ENCODE measurements around the gene AFF3.
"Not testable (repeated sequence)": the region's sequence is repeated elsewhere in the genome, so short reads cannot be mapped to it uniquely, and the experiment has no call there.

Gene AFF3

DNA sequence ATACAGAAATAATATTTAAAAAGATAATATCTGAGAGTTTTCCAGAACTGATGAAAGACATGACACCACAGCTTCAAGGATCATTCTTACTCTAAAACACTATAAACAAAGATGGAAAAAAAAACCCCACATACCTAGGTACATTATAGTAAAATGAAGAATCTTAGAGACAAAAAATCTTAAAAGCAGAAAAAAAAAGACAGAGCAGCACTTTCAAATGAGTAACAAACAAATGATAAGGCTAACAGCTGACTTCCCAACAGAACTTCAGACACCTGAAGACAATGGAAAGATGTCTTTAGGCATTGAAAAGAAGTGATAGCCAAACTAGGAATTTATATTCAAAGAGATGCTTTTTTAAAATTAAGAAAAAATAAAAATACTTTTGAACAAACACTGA, 21.2 kb upstream of the AFF3 start:
- H3K79me2 ChIP-seq (ENCODE audit: low read length) = no peaks in the 10 kb centered on the region
- H3K27me3 ChIP-seq (replicated peaks; ENCODE audit: insufficient read depth, low read length) = no peaks in the 10 kb centered on the region
- H3K4me1 ChIP-seq (ENCODE audit: low read length) = no peaks in the 10 kb centered on the region
- no peak overlapping the region for H2AFZ ChIP-seq (ENCODE audit: low read length)
- H3K9ac ChIP-seq (ENCODE audit: low read length) = no peak overlapping the region
- H3K9me3 ChIP-seq (replicated peaks; ENCODE audit: insufficient read depth, low read length) = no peaks in the 10 kb centered on the region
- no peaks in the 10 kb centered on the region for H3F3A ChIP-seq (ENCODE audit: insufficient read depth, low read length)
- H3K4me3 ChIP-seq (ENCODE audit: low read length) = no peak overlapping the region
- H3K4me2 ChIP-seq (ENCODE audit: low read depth, low read length) = no peak overlapping the region
- H3K9me2 ChIP-seq (replicated peaks; ENCODE audit: insufficient read depth, low read length) = no peaks in the 10 kb centered on the region
- DNase-seq = no peak
- TF ChIP-seq EZH2phosphoT487 (IDR thresholded peaks at IDR 0.05; ENCODE audit: low read length) = no peak
- TF ChIP-seq, protein P1, sequence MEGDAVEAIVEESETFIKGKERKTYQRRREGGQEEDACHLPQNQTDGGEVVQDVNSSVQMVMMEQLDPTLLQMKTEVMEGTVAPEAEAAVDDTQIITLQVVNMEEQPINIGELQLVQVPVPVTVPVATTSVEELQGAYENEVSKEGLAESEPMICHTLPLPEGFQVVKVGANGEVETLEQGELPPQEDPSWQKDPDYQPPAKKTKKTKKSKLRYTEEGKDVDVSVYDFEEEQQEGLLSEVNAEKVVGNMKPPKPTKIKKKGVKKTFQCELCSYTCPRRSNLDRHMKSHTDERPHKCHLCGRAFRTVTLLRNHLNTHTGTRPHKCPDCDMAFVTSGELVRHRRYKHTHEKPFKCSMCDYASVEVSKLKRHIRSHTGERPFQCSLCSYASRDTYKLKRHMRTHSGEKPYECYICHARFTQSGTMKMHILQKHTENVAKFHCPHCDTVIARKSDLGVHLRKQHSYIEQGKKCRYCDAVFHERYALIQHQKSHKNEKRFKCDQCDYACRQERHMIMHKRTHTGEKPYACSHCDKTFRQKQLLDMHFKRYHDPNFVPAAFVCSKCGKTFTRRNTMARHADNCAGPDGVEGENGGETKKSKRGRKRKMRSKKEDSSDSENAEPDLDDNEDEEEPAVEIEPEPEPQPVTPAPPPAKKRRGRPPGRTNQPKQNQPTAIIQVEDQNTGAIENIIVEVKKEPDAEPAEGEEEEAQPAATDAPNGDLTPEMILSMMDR (IDR thresholded peaks at IDR 0.05; ENCODE audit: low read length) = no peak
- TF ChIP-seq EZH2 (optimal IDR thresholded peaks at IDR 0.05; ENCODE audit: low read depth, low read length) = no peak
- H4K20me1 ChIP-seq (ENCODE audit: insufficient read depth, low read length) = no peaks in the 10 kb centered on the region
- H3K27ac ChIP-seq (ENCODE audit: low read length) = no peak overlapping the region
- no peaks in the 10 kb centered on the region for H3K36me3 ChIP-seq (replicated peaks; ENCODE audit: insufficient read depth, low read length)

DNA sequence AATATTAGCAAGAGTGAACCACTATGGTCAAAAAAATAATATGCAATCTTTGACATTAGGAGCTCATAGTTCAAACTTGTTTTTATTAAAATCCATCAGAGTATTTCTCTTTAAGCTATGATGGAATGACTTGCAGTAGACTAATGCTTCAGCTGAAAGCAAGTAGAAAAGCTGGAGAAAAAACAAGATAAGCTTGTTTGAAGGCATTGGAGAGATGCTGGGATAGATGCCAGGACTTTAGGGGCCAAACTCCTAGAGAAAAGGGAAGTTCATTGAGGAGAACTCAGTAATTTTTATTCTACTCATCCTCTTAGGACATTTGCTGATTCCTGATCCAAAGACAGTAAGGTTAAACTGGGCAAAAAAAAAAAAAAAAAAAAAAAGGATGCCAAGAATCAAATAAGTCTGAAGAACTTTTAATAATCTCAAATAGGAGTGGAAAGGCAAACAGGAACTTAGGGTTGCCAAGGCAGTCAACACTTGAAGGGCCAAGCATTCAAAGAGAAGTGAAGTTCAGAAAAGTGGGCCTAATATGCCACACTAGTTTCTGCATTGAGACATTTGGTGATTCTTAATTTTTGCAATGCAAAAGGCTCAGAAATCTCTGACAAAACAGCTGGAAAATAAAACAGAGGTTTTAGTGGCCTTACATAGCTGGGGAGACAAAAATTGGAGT, 19.7 kb upstream of the AFF3 start:
- no peaks in the 10 kb centered on the region for H3K9me3 ChIP-seq (replicated peaks; ENCODE audit: insufficient read depth, low read length)
- no peaks in the 10 kb centered on the region for H4K20me1 ChIP-seq (ENCODE audit: insufficient read depth, low read length)
- H3K79me2 ChIP-seq (ENCODE audit: low read length) = no peaks in the 10 kb centered on the region
- DNase-seq = no peak
- no peaks in the 10 kb centered on the region for H3K27me3 ChIP-seq (replicated peaks; ENCODE audit: insufficient read depth, low read length)
- no peaks in the 10 kb centered on the region for H3K9me2 ChIP-seq (replicated peaks; ENCODE audit: insufficient read depth, low read length)
- H3K4me2 ChIP-seq (ENCODE audit: low read depth, low read length) = no peak overlapping the region
- no peak overlapping the region for H3K9ac ChIP-seq (ENCODE audit: low read length)
- H2AFZ ChIP-seq (ENCODE audit: low read length) = no peak overlapping the region
- TF ChIP-seq EZH2phosphoT487 (IDR thresholded peaks at IDR 0.05; ENCODE audit: low read length) (no peak), EZH2 (optimal IDR thresholded peaks at IDR 0.05; ENCODE audit: low read depth, low read length) (no peak)
- TF ChIP-seq, protein P1 (IDR thresholded peaks at IDR 0.05; ENCODE audit: low read length) = no peak
- H3K4me1 ChIP-seq (ENCODE audit: low read length) = no peaks in the 10 kb centered on the region
- no peaks in the 10 kb centered on the region for H3K36me3 ChIP-seq (replicated peaks; ENCODE audit: insufficient read depth, low read length)
- H3K4me3 ChIP-seq (ENCODE audit: low read length) = no peak overlapping the region
- no peaks in the 10 kb centered on the region for H3F3A ChIP-seq (ENCODE audit: insufficient read depth, low read length)
- no peak overlapping the region for H3K27ac ChIP-seq (ENCODE audit: low read length)

DNA sequence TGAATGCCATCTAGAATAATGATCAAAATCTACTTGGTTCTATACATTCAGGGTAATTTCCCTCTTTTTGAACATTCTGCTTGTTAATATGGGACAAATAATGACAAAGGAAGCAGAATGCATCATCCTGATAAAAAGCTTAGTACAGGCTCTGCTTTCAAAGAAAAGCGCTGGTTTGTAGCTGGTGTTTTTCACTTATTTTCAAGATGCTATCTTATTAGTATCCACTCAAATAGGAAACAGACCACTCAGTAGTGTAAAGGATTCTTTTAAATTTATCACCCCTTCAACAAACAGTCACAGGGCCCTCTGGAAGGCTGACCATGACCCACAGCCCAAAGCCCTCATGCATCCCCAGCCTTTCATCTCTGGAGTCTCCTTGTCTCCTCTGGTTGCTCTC, 18.0 kb upstream of the AFF3 start:
- Histone ChIP-seq H4K20me1 (ENCODE audit: insufficient read depth, low read length) (no peaks in the 10 kb centered on the region), H3K4me2 (ENCODE audit: low read depth, low read length) (no peak overlapping the region), H3K36me3 (replicated peaks; ENCODE audit: insufficient read depth, low read length) (no peaks in the 10 kb centered on the region), H2AFZ (ENCODE audit: low read length) (no peak overlapping the region), H3F3A (ENCODE audit: insufficient read depth, low read length) (no peaks in the 10 kb centered on the region), H3K79me2 (ENCODE audit: low read length) (no peaks in the 10 kb centered on the region), H3K9ac (ENCODE audit: low read length) (no peak overlapping the region), H3K4me1 (ENCODE audit: low read length) (no peaks in the 10 kb centered on the region), H3K9me3 (replicated peaks; ENCODE audit: insufficient read depth, low read length) (no peaks in the 10 kb centered on the region), H3K4me3 (ENCODE audit: low read length) (no peak overlapping the region), H3K27ac (ENCODE audit: low read length) (no peak overlapping the region), H3K9me2 (replicated peaks; ENCODE audit: insufficient read depth, low read length) (no peaks in the 10 kb centered on the region), H3K27me3 (replicated peaks; ENCODE audit: insufficient read depth, low read length) (no peaks in the 10 kb centered on the region)
- TF ChIP-seq EZH2phosphoT487 (IDR thresholded peaks at IDR 0.05; ENCODE audit: low read length) (no peak), EZH2 (optimal IDR thresholded peaks at IDR 0.05; ENCODE audit: low read depth, low read length) (no peak)
- TF ChIP-seq, protein P1 (IDR thresholded peaks at IDR 0.05; ENCODE audit: low read length) = no peak
- DNase-seq = no peak

DNA sequence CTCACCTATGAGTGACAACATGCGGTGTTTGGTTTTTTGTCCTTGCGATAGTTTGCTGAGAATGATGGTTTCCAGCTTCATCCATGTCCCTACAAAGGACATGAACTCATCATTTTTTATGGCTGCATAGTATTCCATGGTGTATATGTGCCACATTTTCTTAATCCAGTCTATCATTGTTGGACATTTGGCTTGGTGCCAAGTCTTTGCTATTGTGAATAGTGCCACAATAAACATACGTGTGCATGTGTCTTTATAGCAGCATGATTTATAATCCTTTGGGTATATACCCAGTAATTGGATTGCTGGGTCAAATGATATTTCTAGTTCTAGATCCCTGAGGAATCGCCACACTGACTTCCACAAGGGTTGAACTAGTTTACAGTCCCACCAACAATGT, 9.4 kb upstream of the AFF3 start:
- not testable (repeated sequence) for H4K20me1 ChIP-seq (ENCODE audit: insufficient read depth, low read length); H3K9me2 ChIP-seq (replicated peaks; ENCODE audit: insufficient read depth, low read length); H3K36me3 ChIP-seq (replicated peaks; ENCODE audit: insufficient read depth, low read length); H3K4me1 ChIP-seq (ENCODE audit: low read length); H3K27me3 ChIP-seq (replicated peaks; ENCODE audit: insufficient read depth, low read length); DNase-seq; H2AFZ ChIP-seq (ENCODE audit: low read length); H3K4me2 ChIP-seq (ENCODE audit: low read depth, low read length); H3K9me3 ChIP-seq (replicated peaks; ENCODE audit: insufficient read depth, low read length); H3K79me2 ChIP-seq (ENCODE audit: low read length); H3K4me3 ChIP-seq (ENCODE audit: low read length); H3K27ac ChIP-seq (ENCODE audit: low read length); H3K9ac ChIP-seq (ENCODE audit: low read length); H3F3A ChIP-seq (ENCODE audit: insufficient read depth, low read length)
